ENCODE measurements around the gene KANSL1. TPM values are rescaled to one million over a fixed set of nuclear protein-coding genes. Genes with fewer than 3 reads are reported as not detected.
"Not testable (repeated sequence)": the region's sequence is repeated elsewhere in the genome, so short reads cannot be mapped to it uniquely, and the experiment has no call there.

Gene KANSL1
- total and polyA plus RNA-seq, 2 donors (not counting 1 experiment from before 2014, with no cell fraction given) = 8.4 to 78.6 TPM

DNA sequence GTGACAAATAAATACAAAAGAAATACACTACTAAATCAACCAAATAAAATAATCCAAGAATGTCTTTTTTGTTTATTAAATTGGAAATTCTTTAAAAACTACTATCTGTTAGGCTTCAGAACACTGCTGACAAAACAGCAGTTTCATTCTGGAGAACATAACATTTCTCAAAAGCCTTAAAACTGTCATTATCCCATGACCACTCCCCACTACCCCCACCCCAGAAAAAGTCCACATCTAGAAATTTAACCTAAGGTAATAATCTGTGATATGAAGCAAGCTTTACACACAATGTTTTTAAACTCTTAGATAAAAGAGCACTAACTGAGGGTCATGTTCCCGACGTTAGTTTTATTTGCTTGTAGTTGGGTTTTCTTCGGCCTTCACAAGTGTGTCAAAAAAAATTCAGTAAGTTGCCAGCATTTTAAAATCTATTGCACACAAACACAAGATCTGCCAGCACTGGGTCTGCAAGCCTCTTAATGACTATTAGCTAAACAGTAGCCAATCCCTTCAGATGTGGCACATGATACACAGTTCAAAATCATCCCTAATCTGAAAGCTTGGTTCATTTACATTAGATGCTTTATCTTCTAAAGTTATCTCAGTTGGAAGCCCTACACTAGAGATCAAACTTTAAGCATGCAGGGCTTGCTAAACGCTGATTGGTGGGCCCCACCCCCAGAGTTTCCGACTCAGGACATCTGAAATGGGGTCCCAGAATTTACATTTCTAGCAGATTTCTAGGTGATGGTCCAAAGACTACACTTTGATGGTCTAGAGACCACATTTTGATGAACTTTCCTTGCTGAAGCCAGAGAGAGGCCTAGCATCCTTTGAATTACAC lies 75.2 kb downstream of the KANSL1 start:
- Histone ChIP-seq H3K27ac (ENCODE audit: insufficient read depth, low read length) (no peak overlapping the region), H3K4me3 (replicated peaks in 1 of 4; ENCODE audit: control extremely low read depth in 1 of 4, insufficient read depth in 1 of 4, low read depth in 3 of 4, low read length in 4 of 4) (no peak overlapping the region), H4K20me1 (ENCODE audit: control insufficient read depth, extremely low read depth, insufficient read depth, low read length) (peaks cover 7% of the 10 kb centered on the region), H3K9me3 (ENCODE audit: control insufficient read depth, insufficient read depth, low read depth, low read length) (no peaks in the 10 kb centered on the region), H3K4me1 (ENCODE audit: control insufficient read depth, extremely low read depth, insufficient read depth, low read length) (peaks cover 3% of the 10 kb centered on the region), H3K36me3 (ENCODE audit: control insufficient read depth, insufficient read depth, low read length) (no peaks in the 10 kb centered on the region), H3K4me2 (ENCODE audit: extremely low read depth, insufficient read depth, low read length) (no peak overlapping the region), H2AFZ (ENCODE audit: low read length) (no peak overlapping the region), H3K27me3 (ENCODE audit: control insufficient read depth, insufficient read depth, low read length) (no peaks in the 10 kb centered on the region), H3K9ac (ENCODE audit: insufficient read depth, low read length) (no peak overlapping the region), H3K79me2 (ENCODE audit: control insufficient read depth, insufficient read depth, low read length) (peaks cover 92% of the 10 kb centered on the region)
- DNase-seq (ENCODE audit: low read depth in 2 of 2) = peak in 1 of 2 donors; percentile 22
- no peak for TF ChIP-seq EZH2 (IDR thresholded peaks at IDR 0.05; ENCODE audit: low read length, missing control alignments)
- TF ChIP-seq, protein P1, sequence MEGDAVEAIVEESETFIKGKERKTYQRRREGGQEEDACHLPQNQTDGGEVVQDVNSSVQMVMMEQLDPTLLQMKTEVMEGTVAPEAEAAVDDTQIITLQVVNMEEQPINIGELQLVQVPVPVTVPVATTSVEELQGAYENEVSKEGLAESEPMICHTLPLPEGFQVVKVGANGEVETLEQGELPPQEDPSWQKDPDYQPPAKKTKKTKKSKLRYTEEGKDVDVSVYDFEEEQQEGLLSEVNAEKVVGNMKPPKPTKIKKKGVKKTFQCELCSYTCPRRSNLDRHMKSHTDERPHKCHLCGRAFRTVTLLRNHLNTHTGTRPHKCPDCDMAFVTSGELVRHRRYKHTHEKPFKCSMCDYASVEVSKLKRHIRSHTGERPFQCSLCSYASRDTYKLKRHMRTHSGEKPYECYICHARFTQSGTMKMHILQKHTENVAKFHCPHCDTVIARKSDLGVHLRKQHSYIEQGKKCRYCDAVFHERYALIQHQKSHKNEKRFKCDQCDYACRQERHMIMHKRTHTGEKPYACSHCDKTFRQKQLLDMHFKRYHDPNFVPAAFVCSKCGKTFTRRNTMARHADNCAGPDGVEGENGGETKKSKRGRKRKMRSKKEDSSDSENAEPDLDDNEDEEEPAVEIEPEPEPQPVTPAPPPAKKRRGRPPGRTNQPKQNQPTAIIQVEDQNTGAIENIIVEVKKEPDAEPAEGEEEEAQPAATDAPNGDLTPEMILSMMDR (conservative IDR thresholded peaks at IDR 0.05 in 1 of 2, IDR thresholded peaks at IDR 0.05 in 1 of 2; ENCODE audit: low read depth in 1 of 2, low read length in 2 of 2) = no peak

DNA sequence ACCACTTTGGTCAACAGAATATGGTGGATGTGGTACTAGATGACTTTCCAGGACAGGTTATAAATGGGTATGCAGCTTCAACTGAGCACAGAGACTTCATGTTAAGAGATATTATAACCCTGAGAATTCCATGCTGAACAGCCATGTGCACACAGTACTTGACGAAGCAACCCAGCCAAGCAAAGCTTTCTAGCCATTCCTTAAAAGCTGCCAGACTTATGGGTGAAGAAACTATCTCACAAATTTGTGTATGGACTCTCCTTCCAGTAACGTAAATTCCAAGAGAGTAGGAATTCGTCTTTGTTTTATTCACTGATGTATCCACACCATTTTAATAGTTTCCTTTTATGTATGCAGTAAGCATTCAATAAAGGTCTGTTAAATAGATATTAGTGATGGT lies 76.1 kb downstream of the KANSL1 start:
- DNase-seq (ENCODE audit: low read depth in 2 of 2) = no peak
- Histone ChIP-seq H3K79me2 (ENCODE audit: control insufficient read depth, insufficient read depth, low read length) (peaks cover 92% of the 10 kb centered on the region), H3K36me3 (ENCODE audit: control insufficient read depth, insufficient read depth, low read length) (no peaks in the 10 kb centered on the region), H2AFZ (ENCODE audit: low read length) (no peak overlapping the region), H4K20me1 (ENCODE audit: control insufficient read depth, extremely low read depth, insufficient read depth, low read length) (peaks cover 10% of the 10 kb centered on the region), H3K9me3 (ENCODE audit: control insufficient read depth, insufficient read depth, low read depth, low read length) (no peaks in the 10 kb centered on the region), H3K4me2 (ENCODE audit: extremely low read depth, insufficient read depth, low read length) (no peak overlapping the region), H3K27ac (ENCODE audit: insufficient read depth, low read length) (no peak overlapping the region), H3K27me3 (ENCODE audit: control insufficient read depth, insufficient read depth, low read length) (no peaks in the 10 kb centered on the region), H3K4me3 (replicated peaks in 1 of 4; ENCODE audit: control extremely low read depth in 1 of 4, insufficient read depth in 1 of 4, low read depth in 3 of 4, low read length in 4 of 4) (no peak overlapping the region), H3K4me1 (ENCODE audit: control insufficient read depth, extremely low read depth, insufficient read depth, low read length) (peaks cover 3% of the 10 kb centered on the region), H3K9ac (ENCODE audit: insufficient read depth, low read length) (no peak overlapping the region)
- TF ChIP-seq, protein P1 (conservative IDR thresholded peaks at IDR 0.05 in 1 of 2, IDR thresholded peaks at IDR 0.05 in 1 of 2; ENCODE audit: low read depth in 1 of 2, low read length in 2 of 2) = no peak
- no peak for TF ChIP-seq EZH2 (IDR thresholded peaks at IDR 0.05; ENCODE audit: low read length, missing control alignments)

DNA sequence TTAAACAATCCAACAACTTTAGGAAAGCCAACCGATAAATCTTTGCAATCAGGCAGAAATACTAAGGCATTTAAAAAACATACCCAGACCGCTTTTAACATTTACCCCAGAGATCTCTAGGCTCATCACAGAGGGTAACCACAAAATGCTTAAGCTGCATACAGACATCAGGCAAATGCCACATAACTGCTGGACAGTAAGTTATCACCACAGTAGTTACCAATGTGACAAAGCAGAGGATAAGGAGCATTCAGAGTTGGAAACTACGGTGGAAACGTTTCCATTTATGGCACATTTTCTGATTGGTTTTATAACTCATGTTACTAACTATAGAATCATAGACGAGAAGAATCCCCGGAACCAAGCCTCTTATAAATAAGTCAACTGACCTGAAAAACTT lies 77.5 kb downstream of the KANSL1 start:
- peaks cover 91% of the 10 kb centered on the region for H3K79me2 ChIP-seq (ENCODE audit: control insufficient read depth, insufficient read depth, low read length)
- H3K4me3 ChIP-seq (replicated peaks in 1 of 4; ENCODE audit: control extremely low read depth in 1 of 4, insufficient read depth in 1 of 4, low read depth in 3 of 4, low read length in 4 of 4) = no peak overlapping the region
- TF ChIP-seq EZH2 (IDR thresholded peaks at IDR 0.05; ENCODE audit: low read length, missing control alignments) = no peak
- TF ChIP-seq, protein P1 (conservative IDR thresholded peaks at IDR 0.05 in 1 of 2, IDR thresholded peaks at IDR 0.05 in 1 of 2; ENCODE audit: low read depth in 1 of 2, low read length in 2 of 2) = no peak
- no peak overlapping the region for H2AFZ ChIP-seq (ENCODE audit: low read length)
- H3K9ac ChIP-seq (ENCODE audit: insufficient read depth, low read length) = no peak overlapping the region
- peak; percentile 28 to 66 for DNase-seq (ENCODE audit: low read depth in 2 of 2)
- no peaks in the 10 kb centered on the region for H3K9me3 ChIP-seq (ENCODE audit: control insufficient read depth, insufficient read depth, low read depth, low read length)
- peak overlapping the region; percentile 38 for H3K4me2 ChIP-seq (ENCODE audit: extremely low read depth, insufficient read depth, low read length)
- H3K27ac ChIP-seq (ENCODE audit: insufficient read depth, low read length) = no peak overlapping the region
- peaks cover 10% of the 10 kb centered on the region for H4K20me1 ChIP-seq (ENCODE audit: control insufficient read depth, extremely low read depth, insufficient read depth, low read length)
- no peaks in the 10 kb centered on the region for H3K27me3 ChIP-seq (ENCODE audit: control insufficient read depth, insufficient read depth, low read length)
- H3K4me1 ChIP-seq (ENCODE audit: control insufficient read depth, extremely low read depth, insufficient read depth, low read length) = peaks cover 3% of the 10 kb centered on the region
- no peaks in the 10 kb centered on the region for H3K36me3 ChIP-seq (ENCODE audit: control insufficient read depth, insufficient read depth, low read length)

DNA sequence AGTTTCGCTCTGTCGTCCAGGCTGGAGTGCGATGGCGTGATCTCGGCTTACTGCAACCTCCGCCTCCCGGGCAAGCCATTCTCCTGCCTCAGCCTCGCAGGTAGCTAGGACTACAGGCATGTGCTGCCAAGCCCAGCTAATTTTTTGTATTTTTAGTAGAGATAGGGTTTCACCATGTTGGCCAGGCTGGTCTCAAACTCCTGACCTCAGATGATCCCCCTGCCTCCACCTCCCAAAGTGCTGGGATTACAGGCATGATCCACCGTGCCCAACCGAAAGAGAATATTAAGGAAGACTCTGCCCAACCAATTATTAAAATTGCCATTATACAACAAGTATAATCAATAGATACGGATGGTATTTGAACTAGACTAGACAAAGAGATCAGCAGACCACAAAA lies 82.0 kb downstream of the KANSL1 start:
- H3K4me2 ChIP-seq (ENCODE audit: extremely low read depth, insufficient read depth, low read length); H4K20me1 ChIP-seq (ENCODE audit: control insufficient read depth, extremely low read depth, insufficient read depth, low read length); H3K9ac ChIP-seq (ENCODE audit: insufficient read depth, low read length); H3K4me1 ChIP-seq (ENCODE audit: control insufficient read depth, extremely low read depth, insufficient read depth, low read length); H2AFZ ChIP-seq (ENCODE audit: low read length); H3K27me3 ChIP-seq (ENCODE audit: control insufficient read depth, insufficient read depth, low read length); H3K36me3 ChIP-seq (ENCODE audit: control insufficient read depth, insufficient read depth, low read length); H3K9me3 ChIP-seq (ENCODE audit: control insufficient read depth, insufficient read depth, low read depth, low read length); DNase-seq (ENCODE audit: low read depth in 2 of 2); H3K4me3 ChIP-seq (replicated peaks in 1 of 4; ENCODE audit: control extremely low read depth in 1 of 4, insufficient read depth in 1 of 4, low read depth in 3 of 4, low read length in 4 of 4); H3K27ac ChIP-seq (ENCODE audit: insufficient read depth, low read length): not testable (repeated sequence)
- peaks cover 93% of the 10 kb centered on the region for H3K79me2 ChIP-seq (ENCODE audit: control insufficient read depth, insufficient read depth, low read length)

Measured in fibroblast of lung (primary cell).